A375 (cell line): ENCODE data around the gene C11orf71. TPM values are rescaled to one million over a fixed set of nuclear protein-coding genes. Genes with fewer than 3 reads are reported as not detected.

Experiments
- total RNA-seq: library from RNA; depleted of rRNA; stranded (reverse); fragments of >200 nt; shearing (Covaris generic); gene quantifications from 2 replicates; pipeline ENCODE4 v1.2.3, GENCODE V29; 2014; rRNA removed

C11orf71 gene, protein sequence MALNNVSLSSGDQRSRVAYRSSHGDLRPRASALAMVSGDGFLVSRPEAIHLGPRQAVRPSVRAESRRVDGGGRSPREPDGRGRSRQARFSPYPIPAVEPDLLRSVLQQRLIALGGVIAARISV
- 7.6 and 8.8 TPM in 2 replicates for total RNA-seq

DNA sequence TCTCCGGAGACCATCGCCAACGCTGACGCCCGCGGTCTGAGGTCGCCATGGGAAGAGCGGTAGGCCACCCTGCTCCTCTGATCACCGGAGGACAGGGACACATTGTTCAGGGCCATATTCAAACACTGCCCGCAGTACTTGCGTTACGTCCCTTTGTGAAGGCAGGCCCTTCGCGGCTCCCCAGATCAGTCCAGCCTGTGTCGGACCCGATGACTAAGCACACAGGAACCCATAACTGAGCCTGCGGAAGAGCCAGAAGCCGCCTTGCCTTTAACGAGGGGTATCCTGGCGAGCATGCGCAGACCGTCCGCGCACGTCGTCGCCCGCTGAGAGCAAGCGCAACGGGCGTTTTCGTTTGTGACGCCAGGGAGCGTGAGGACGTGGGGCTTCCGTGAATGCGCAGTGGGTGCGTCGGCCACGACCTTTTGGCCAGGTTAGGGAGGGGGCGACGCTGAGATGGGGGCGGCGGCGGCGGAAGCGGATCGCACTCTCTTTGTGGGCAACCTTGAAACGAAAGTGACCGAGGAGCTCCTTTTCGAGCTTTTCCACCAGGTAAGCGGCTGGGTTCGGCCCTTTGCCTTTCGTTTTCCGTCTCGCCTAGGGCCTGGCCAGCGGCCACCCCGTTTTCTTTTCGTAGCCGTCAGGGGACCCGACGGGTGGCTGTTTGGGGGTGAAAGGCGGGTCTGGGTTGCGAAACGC, at the start of gene C11orf71, which contains the start of gene RBM7:
C11orf71 (minus strand) TSS at position 296 of the 699 bp plus-strand sequence; CDS start at position 116, 180 bp downstream.
RBM7 (plus strand) TSS at position 451 of the 699 bp plus-strand sequence; CDS start at position 457, 6 bp downstream.

GRCh38 chr11:114439229-114440120, 39.2 kb upstream of the C11orf71 start, which contains the start of gene REXO2:
Gene REXO2 (plus strand): TSS chr11:114439467. CDS start chr11:114439529, 62 bp downstream.

Other genes with a start within 250 kb of the C11orf71 start
- gene NNMT, start 104.1 kb downstream of the C11orf71 start, total RNA-seq: 285 and 300 TPM in 2 replicates
- gene RBM7, start 155 bp upstream of the C11orf71 start, total RNA-seq: 18.3 and 31.4 TPM in 2 replicates
- gene REXO2, start 39.0 kb upstream of the C11orf71 start, total RNA-seq: 118 and 139 TPM in 2 replicates
- gene NXPE1, start 159.4 kb upstream of the C11orf71 start, total RNA-seq: not detected in 2 replicates
- gene NXPE4, start 195.3 kb upstream of the C11orf71 start, total RNA-seq: not detected in 2 replicates